ENCODE measurements around the gene DDX3X.

Gene DDX3X

DNA sequence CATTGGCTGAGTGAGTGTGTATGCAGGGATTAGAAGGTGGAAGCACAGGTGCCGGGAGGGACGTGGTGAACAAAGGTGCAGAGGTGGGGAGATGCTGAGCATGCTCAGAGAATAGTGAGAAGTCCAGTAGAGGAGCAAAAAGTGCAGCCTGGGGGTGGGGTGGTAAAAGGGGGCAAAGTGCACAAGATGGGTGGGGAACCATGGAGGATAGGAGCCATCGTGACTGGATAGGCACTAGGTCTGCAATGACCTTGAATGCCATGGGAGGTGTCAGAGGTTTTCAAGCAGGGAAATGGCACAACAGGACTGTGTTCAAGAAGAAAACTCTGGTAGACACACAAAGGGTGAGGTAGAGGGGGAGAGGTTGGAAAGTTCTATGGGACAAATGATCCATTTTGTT is 6.6 kb upstream of the DDX3X start:
- in situ Hi-C loops (cut with MboI; ENCODE audit: low sequenced_read_pairs): no loop called here

DNA sequence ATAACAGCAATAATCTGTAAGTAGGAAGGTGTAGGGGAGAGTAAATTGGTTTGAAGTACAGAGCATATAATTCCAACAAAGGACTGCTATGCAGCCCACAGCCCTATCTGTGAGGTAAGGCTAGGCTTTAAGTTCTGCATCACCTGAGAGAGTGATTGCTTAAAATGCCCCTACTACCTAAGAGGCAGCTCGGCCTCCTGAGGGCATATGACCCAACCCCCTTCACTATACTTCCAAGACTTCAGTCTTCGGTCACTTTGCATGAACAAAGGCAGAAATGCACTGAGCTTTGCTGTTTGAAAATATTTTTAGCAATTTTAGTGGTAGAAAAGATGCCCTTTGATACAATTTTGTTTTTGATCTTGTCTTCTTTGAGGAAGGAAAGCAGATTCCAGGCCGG is 4.9 kb upstream of the DDX3X start:
- in situ Hi-C loops (cut with MboI; ENCODE audit: low sequenced_read_pairs): no loop called here

DNA sequence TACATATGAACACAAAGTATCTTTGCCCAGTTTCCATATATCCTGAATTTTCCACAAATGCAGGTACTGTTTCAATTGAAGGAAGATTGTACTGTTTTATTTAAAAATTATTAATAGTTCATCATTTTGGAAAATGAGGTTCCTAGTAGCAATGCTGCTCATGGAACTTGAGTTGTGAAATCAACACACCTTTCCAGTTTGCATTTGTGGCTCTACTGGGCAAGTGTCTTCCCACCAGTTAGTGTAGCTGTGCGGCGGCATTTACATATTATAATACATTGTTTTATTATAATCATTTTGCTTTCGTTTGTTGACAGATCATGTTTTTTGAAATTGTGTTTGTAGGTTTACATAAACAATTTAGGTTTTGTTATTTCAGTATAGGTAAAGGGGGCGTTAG is 2.0 kb upstream of the DDX3X start:
- in situ Hi-C loops (cut with MboI; ENCODE audit: low sequenced_read_pairs): no loop called here

DNA sequence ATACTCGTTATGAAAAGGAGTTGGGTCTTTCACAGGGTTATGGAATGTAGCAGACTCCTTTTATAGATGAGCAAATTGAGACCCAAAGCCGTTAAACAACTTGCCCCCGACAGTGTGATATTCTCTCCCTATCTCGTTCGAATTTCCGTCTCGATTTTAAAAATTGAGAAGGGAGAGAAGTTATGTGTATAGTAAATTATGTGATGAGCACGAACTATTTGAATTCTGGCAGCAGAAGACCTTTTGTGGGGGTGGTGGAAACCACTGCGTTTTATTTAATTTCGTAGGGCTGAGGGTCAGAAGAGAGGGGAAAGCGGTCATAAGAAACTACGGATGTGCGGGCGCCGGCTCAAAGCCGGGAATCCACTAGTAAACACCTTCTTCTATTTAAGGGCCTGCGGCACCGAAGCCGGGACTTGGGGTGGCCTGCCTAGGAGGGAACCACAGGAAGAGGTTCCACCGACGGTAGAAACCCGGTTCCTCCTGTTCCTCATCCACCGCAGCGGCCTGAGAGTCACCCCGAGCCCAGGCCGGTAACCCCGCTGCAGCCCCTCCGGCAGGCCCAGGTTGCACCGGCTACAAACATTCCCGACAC is 1.5 kb upstream of the DDX3X start:
- in situ Hi-C loops (cut with MboI; ENCODE audit: low sequenced_read_pairs): no loop called here

DNA sequence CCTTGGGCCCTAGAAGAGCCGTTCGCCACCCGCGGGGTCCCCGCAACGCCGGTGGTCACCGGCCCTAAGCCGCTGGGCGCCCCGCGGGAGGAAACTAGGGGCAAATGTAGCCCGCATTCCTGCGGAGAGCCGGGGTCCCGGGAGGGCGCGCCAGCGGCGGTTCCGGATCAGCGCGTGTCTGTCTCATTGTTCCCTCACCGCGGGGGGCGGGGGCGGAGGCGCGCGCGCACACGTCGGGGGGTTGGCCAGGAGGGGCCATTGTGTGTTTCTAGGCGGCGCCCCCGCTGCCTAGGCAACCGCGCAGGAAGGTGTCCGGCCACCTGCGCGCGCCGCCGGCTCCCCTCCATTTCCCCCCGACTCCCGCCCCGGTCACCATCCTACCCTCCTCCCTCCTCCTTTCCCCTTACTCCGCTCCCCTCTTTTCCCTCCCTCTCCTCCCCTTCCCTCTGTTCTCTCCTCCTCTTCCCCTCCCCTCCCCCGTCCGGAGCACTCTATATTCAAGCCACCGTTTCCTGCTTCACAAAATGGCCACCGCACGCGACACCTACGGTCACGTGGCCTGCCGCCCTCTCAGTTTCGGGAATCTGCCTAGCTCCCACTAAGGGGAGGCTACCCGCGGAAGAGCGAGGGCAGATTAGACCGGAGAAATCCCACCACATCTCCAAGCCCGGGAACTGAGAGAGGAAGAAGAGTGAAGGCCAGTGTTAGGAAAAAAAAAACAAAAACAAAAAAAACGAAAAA is 789 bp upstream of the DDX3X start:
- in situ Hi-C loops (cut with MboI; ENCODE audit: low sequenced_read_pairs): no loop called here

DNA sequence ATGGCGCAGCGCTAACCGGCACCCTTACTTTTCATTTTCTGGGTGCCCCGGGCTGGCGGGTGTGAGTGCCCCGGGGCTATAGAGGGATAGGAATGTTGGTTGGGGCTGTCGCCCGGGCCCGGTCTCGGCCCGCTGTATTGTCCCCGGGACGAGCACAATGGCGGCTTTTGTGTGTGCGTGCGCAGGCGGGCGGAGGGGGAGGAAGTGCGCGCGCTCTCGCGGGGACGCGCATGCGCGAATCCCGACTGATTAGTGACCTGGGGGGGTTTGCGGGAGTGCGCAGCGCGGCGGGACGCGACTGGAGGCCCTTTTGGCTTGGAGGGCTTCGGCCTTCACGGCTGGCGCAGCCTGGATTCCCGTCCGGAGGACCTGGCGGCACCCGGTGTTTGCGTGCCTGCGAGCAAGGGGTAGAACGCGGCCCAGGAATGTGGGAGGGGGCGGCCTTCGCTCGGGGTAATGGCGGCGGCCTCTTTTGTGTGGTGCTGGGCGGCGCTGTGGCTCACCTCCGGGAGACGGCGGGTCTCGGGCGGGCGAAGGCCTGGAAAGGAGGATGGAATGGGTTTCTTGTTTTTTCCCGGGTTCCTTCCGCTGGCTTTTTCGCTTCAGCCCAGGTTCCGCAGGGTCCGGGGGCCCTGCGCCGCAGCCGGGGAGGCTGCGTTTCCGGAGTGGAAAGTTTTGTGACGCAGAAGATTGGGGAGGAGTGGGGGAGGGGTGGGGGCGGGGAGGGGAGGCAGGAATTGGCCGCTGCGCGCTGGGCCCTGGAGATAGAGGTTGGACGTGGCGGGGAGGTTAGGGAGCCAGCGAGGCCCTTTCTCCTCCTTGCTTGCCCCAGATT is 618 bp downstream of the DDX3X start:
- in situ Hi-C loops (cut with MboI; ENCODE audit: low sequenced_read_pairs): no loop called here

DNA sequence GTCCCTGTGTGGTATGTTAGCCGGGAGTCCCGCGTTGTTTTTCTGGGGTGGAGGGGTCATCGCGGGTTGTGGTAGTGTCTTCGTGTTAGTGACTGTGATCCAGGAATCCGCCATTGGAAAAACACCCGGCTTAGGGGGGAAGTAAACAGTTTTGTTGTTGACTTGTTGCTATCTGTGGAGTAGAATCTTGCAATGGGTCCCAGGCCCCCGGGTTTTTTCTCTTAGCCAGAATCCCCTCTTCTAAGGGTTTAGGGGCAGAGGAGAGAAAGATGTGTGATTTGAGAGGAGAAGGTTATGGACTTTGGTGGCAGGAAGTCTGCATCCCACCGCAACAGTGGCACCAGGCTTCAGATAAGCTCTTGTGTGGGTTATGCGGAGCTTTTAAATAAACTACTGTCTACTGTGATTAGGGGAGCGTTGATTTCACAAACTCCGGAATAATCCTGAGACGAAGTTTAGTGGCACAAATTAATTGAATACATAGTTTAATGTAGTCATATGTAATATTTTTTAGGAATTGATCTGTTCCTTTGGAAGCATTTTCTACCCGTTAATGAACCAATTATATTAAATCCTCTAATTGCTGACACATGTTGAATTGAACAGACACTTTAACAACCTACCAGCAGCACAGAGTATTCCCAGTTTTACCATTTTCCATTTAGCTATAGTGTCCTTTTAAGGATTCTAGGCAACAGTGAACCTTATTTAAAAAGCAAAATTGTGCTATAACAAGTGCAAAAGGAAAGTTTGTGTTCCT is 1.4 kb downstream of the DDX3X start:
- in situ Hi-C loops (cut with MboI; ENCODE audit: low sequenced_read_pairs): no loop called here

DNA sequence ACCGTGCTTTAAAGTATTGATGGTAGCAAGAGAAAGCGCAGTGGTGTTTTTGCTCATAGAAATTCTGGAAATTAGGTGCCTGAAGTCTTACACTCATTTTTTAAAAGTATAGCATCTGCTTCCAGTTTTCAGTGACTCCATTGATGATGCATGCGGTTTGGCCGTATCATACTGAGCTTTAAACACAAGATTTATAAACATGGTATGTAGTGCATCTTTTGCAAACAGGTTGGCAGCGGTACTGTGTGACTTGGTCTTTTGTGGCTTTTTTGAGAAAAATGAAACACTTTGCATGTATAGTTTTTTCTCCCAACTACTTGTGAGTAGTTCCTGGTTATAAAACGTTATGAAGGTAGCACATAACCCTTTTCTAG is 2.0 kb downstream of the DDX3X start:
- in situ Hi-C loops (cut with MboI; ENCODE audit: low sequenced_read_pairs): no loop called here

DNA sequence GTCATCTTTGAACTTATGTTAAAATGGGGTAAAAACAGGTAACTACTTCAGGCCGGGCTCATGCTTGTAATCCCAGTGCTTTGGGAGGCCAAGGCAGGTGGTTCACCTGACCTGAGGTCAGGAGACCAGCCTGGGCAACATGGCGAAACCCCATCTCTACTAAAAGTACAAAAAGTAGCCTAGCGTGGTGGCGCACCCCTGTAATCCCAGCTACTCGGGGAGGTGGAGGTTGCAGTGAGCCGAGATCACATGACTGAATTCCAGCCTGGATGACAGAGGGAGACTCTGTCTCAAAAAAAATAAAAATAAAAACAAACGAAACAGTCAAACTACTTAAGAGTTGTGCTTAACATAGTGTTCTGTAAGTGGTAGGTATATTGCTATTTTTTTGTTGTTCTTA is 2.5 kb downstream of the DDX3X start:
- in situ Hi-C loops (cut with MboI; ENCODE audit: low sequenced_read_pairs): no loop called here

DNA sequence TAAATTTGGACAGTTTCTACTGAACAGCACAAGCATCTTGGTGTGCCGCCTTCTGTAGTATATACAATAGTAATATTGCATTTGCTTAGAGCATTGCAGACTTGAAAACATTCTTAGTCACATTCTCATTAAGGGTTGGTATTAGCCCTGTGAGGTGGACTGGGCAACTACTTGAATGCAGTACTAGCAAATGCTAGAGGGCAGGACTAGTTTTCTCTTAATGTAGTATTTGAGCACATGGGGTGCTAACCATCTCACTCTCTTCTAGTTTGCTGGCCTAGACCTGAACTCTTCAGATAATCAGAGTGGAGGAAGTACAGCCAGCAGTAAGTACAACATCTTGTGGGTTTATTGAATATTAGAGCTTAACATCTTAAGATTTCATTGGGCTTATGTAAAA is 3.2 kb downstream of the DDX3X start:
- in situ Hi-C loops (cut with MboI; ENCODE audit: low sequenced_read_pairs): no loop called here

DNA sequence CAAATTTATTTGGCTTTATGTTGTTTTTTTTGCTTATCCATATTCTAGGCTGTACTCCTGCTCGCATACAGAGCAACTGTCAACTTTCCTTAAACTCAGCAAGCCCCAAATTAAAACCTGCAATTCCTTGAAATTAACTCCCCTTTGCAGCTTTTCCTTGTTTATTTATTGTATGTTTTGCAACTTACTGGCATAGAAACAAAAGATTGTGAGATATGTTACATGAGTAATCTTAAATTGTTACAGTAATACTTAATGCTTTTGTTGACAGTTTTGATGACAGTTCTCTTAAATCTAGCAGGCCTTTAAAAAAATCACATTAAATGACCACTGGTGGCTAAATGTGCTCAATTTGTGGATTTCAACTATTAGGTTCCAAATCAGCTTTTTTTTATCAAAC is 4.5 kb downstream of the DDX3X start:
- in situ Hi-C loops (cut with MboI; ENCODE audit: low sequenced_read_pairs): no loop called here

DNA sequence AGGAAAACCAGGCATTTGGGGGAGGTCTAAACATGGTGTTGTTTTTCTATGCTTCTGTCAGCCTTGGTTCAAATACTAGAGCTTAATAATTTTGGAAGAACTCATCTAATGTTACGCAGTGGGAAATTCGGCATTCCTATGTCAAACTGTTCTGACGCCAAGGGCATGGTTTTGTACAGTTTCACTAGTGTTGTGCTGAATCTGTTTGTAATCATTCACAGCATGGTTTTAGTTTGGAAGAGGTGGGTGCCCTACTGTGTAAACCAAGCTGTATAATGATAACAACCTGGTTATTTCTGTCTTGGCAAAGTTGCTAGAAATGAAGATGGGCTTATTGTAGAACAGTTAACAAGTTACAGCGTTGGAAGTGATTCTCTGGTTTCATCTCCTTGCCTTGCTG is 5.2 kb downstream of the DDX3X start:
- in situ Hi-C loops (cut with MboI; ENCODE audit: low sequenced_read_pairs): no loop called here

DNA sequence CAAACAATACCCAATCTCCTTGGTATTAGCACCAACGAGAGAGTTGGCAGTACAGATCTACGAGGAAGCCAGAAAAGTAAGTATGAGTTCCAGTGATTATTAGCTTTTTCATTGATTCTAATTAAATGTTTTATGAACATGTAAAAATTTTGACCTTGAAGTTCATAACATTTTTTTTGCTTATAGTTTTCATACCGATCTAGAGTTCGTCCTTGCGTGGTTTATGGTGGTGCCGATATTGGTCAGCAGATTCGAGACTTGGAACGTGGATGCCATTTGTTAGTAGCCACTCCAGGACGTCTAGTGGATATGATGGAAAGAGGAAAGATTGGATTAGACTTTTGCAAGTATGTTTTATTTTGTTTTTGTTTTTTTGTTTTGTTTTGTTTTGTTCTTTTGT is 10.1 kb downstream of the DDX3X start:
- in situ Hi-C loops (cut with MboI; ENCODE audit: low sequenced_read_pairs): no loop called here

DNA sequence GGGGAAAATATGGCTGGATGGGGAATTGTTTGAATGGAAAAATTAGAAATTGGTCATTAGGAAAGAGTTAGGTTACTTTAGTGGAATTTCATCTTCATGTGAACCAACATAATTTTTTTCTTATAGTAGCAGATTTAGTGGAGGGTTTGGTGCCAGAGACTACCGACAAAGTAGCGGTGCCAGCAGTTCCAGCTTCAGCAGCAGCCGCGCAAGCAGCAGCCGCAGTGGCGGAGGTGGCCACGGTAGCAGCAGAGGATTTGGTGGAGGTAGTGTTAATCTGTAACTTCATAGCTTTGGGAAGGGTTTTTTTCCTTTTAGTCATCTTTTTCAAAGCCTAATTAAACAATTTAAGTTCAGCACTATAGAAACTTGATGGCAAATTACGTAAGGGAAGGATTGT is 13.2 kb downstream of the DDX3X start:
- in situ Hi-C loops (cut with MboI; ENCODE audit: low sequenced_read_pairs): no loop called here

DNA sequence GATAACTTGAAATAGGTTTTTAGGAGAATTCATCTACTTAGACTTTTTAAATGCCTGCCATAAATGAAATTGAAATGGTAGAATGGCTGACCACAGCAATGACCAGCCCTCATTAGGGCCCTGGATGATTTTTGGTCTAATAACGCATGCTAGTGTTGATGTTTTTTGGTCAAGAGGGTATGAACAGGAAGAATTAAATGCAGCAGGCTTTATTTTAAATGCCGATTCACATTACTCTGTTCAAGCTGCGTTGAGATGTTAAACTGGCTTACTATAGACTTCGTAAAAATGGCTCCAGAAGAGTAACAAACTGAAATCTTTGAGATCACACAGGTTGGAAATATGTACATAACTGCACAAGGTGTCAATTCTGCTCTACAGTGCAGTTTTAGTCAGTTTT is 14.6 kb downstream of the DDX3X start:
- in situ Hi-C loops (cut with MboI; ENCODE audit: low sequenced_read_pairs): no loop called here

DNA sequence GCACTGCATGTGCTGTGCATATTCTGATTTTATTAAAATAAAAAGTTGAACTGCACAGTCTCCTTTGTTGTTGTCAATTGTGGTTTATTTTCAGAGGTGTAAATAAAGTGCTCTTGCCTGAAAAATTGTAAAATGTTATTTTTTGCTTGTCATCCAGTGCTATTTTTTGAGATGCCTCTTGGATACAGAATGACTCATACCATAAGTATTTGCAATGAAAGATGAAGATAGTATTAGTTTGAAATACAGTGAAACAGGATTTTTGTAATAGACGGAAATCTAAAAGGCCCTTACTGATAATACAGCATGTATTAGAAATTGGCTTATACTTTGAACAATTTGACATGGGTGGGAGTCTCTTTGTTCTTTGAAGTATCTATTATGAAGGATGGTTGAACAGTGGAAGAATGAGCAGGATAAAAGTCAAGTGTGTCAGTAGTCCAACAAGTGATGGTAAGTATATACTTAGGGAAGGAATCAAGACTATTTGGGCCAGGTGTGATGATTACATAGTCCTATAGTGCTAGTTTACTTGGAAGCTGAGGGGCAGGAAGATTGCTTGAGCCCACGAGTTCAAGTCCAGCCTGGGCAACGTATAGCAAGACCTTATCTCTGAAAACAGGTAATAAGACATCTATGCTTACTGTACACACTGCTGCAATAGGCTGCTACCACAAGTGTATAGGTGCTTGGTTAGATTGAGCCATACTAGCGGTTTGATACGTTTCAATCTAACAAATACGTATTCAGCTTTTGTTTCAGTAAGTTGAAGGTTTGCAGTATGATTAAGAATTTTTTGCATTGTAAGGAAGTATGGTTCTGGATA is 16.4 kb downstream of the DDX3X start:
- in situ Hi-C loops (cut with MboI; ENCODE audit: low sequenced_read_pairs): no loop called here

DNA sequence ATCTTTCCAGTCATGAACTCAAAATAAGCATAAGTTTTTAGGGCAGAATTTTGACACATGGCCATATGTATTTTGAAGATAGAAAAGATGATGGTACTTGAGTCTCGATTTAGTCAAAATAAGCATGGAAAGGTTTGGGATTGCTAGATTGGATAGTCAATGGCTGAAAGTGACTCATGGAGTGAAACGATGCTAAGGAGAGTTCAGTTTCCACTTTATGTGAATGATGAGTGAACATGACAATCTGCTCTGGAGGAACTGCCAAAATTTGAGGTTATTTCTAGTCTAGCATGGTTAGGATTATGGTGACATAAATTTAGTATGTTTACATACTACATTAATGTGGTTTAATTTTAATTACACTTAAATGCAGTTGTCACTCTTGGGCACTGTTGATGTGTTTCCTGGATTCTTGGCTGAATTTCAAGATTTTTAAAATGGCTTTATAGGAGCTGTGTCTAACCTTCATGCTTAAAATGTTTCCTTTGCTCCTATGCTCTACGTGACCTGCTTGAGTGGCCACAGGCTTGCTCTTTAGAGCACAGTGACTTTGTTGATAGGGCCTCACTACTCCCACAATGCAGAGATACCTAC is 17.1 kb downstream of the DDX3X start:
- in situ Hi-C loops (cut with MboI; ENCODE audit: low sequenced_read_pairs): no loop called here

DNA sequence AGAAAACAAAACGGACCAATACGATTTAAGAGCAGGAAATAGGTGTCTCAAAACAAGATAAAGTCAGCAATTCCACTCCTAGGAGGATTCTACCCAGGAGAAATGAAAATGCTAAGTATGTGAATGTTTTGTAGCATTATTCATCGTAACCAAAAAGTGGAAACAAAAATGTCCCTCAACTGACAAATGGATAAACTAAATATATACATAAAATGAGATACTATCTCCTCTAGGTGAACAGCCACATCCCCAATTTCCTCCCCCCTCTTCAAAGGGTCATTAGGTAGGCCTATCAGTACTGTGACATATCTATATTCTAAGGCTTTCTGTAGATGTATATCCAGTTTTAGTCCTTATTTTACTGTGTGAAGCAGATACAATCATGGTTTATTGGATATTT is 18.0 kb downstream of the DDX3X start:
- in situ Hi-C loops (cut with MboI; ENCODE audit: low sequenced_read_pairs): no loop called here

DNA sequence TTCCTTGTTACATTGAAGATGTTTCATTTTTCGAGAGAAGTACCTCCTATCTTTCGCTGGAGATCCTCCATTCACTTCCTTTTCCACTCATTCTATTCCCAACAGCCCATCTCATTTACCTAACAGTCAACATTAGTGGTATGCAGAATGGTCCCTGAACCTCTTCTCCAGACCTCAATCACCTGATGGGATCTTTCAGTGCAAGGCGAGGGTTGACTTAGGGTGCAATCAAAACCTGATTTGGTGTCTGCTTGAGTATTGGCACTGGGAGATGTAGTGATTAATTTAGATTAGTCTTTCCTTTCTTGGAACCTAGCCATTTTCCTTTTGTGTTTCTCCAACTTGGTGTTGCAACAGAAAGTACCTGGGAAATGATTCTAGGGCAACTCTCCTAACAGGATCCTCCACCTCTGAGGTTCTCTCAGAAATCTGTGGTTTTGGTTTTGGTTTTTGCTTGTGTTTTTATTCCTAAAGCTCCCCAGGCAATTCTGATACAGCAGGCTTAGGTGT is 18.4 kb downstream of the DDX3X start:
- in situ Hi-C loops (cut with MboI; ENCODE audit: low sequenced_read_pairs): no loop called here

DNA sequence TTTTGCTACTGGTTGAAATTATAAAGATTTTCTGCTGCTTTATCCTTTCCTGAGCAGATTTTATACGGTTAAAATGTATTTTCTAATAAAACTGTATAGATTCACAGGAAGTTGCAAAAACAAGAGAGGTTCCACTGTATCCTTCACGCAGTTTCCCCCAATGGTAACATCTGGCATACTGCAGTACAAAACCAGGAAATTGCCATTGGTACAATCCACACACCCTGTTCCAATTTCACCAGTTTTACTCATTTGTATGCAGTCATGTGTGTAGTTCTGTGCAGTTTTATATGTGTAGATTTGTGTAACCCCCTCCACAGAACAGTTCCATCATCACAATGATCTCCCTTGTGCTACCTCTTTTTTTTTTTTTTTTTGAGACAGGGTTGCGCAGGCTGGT is 20.0 kb downstream of the DDX3X start:
- in situ Hi-C loops (cut with MboI; ENCODE audit: low sequenced_read_pairs): no loop called here
